DOHH2 (cell line): Measurements from ENCODE around the gene ARHGEF7.
A peak's percentile ranks its signal among the peaks of the same experiment; 100 is the strongest.

Experiments used
- H3F3A ChIP-seq: fragments of 200-600 bp; sonication (generic), shearing (Covaris generic); 2 replicates; pipeline ENCODE4 v1.6.0; 2016; ENCODE audit warnings: antibody characterized with exemption, mild to moderate bottlenecking; ENCODE audit not compliant: control insufficient read depth, insufficient read depth
- H3K27ac ChIP-seq: fragments of 200-600 bp; sonication (generic); 2 replicates; pipeline ENCODE4 v1.5.1; 2014; ENCODE audit warnings: low read depth, mild to moderate bottlenecking, low read length, moderate library complexity
- H3K27me3 ChIP-seq: fragments of 200-600 bp; sonication (generic); 2 replicates; pipeline ENCODE4 v1.6.1; 2014; ENCODE audit warnings: mild to moderate bottlenecking, low read length, mixed read lengths; ENCODE audit not compliant: control insufficient read depth
- H3K36me3 ChIP-seq: fragments of 200-600 bp; sonication (generic); 2 replicates; pipeline ENCODE4 v1.6.1; 2014; ENCODE audit warnings: mild to moderate bottlenecking, low read length, moderate library complexity, mixed read lengths; ENCODE audit not compliant: control insufficient read depth
- H3K4me1 ChIP-seq: fragments of 200-600 bp; sonication (generic); 2 replicates; pipeline ENCODE4 v1.6.1; 2014; ENCODE audit warnings: mild to moderate bottlenecking, low read length, mixed read lengths; ENCODE audit not compliant: control insufficient read depth
- H3K4me2 ChIP-seq: fragments of 200-600 bp; sonication (generic); 2 replicates; pipeline ENCODE4 v1.6.0; 2014; ENCODE audit warnings: mild to moderate bottlenecking, low read length, moderate library complexity
- H3K4me3 ChIP-seq: fragments of 200-600 bp; sonication (generic); 2 replicates; pipeline ENCODE4 v1.5.1; 2014; ENCODE audit warnings: mild to moderate bottlenecking, low read length, mixed read lengths
- H3K79me2 ChIP-seq: fragments of 200-600 bp; sonication (generic); 2 replicates; pipeline ENCODE4 v1.6.1; 2014; ENCODE audit warnings: mild to moderate bottlenecking, low read length, mixed read lengths; ENCODE audit not compliant: control insufficient read depth
- H3K9me2 ChIP-seq: fragments of 200-600 bp; sonication (generic); replicated peaks from 2 replicates; pipeline ENCODE4 v1.6.1; 2014; ENCODE audit warnings: mild to moderate bottlenecking, low read length, mixed read lengths; ENCODE audit not compliant: control insufficient read depth
- H3K9me3 ChIP-seq: fragments of 200-600 bp; sonication (generic); 2 replicates; pipeline ENCODE4 v1.6.1; 2014; ENCODE audit warnings: antibody characterized with exemption, low read length, mixed read lengths; ENCODE audit not compliant: control insufficient read depth, insufficient read depth
- H4K20me1 ChIP-seq: fragments of 200-600 bp; sonication (generic); 2 replicates; pipeline ENCODE4 v1.6.0; 2014; ENCODE audit warnings: low read depth, mild to moderate bottlenecking, antibody characterized with exemption, low read length, moderate library complexity; ENCODE audit not compliant: control insufficient read depth, insufficient read depth
- EZH2phosphoT487 ChIP-seq: fragments of 200-600 bp; sonication (generic); IDR thresholded peaks from 2 replicates; pipeline ENCODE4 v1.6.1; 2017; ENCODE audit warnings: borderline replicate concordance, mild to moderate bottlenecking, antibody characterized with exemption, low read length, moderate library complexity, mixed read lengths
- TF ChIP-seq, protein P1 (sequence below): fragments of 200-600 bp; sonication (generic); IDR thresholded peaks from one replicate; pipeline ENCODE4 v1.5.1; 2014; ENCODE audit warnings: antibody characterized with exemption, mild to moderate bottlenecking, low read depth, low read length; ENCODE audit not compliant: poor library complexity, severe bottlenecking

The ARHGEF7 gene

GRCh38 chr13:111153279-111153976 is 38.3 kb downstream of the ARHGEF7 start:
- Histone ChIP-seq H3F3A (0 out of 2 replicates have a peak, but pooled peaks cover 4% of the 10 kb centered on the region), H3K4me2 (peak overlapping the region; percentile 90)
- TF ChIP-seq, protein P1, sequence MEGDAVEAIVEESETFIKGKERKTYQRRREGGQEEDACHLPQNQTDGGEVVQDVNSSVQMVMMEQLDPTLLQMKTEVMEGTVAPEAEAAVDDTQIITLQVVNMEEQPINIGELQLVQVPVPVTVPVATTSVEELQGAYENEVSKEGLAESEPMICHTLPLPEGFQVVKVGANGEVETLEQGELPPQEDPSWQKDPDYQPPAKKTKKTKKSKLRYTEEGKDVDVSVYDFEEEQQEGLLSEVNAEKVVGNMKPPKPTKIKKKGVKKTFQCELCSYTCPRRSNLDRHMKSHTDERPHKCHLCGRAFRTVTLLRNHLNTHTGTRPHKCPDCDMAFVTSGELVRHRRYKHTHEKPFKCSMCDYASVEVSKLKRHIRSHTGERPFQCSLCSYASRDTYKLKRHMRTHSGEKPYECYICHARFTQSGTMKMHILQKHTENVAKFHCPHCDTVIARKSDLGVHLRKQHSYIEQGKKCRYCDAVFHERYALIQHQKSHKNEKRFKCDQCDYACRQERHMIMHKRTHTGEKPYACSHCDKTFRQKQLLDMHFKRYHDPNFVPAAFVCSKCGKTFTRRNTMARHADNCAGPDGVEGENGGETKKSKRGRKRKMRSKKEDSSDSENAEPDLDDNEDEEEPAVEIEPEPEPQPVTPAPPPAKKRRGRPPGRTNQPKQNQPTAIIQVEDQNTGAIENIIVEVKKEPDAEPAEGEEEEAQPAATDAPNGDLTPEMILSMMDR = peak; percentile 39
- no peak for TF ChIP-seq EZH2phosphoT487

DNA sequence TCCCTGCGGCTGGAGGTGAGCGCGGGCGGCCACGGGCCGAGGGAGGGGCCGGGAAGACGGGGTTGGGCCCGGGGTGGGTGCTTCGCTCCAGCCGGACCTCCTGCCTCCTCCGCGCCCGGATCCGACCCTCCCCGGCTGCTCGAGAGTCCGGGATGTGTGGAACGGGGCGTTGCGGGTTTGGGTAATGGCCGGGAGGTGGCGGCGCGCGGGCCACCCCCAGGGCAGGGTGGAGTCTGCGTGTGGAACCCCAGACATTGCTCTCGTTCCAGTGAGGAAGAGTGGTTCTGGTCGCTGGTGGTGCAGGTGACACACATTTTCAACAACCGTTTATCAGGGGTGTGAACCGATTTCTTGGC is 38.8 kb downstream of the ARHGEF7 start:
- H3F3A ChIP-seq = 0 out of 2 replicates have a peak, but pooled peaks cover 4% of the 10 kb centered on the region
- no peaks in the 10 kb centered on the region for H3K9me2 ChIP-seq
- peak overlapping the region; percentile 96 for H3K4me3 ChIP-seq
- H3K27me3 ChIP-seq = 0 out of 2 replicates have a peak, but pooled peaks cover 3% of the 10 kb centered on the region
- H3K27ac ChIP-seq = peak overlapping the region; percentile 70
- peaks cover 32% of the 10 kb centered on the region for H3K36me3 ChIP-seq
- H3K4me1 ChIP-seq = peaks cover 20% of the 10 kb centered on the region
- H3K79me2 ChIP-seq = peaks cover 63% of the 10 kb centered on the region
- peak overlapping the region; percentile 90 for H3K4me2 ChIP-seq
- no peak for TF ChIP-seq EZH2phosphoT487
- TF ChIP-seq, protein P1 = peak; percentile 52
- no peaks in the 10 kb centered on the region for H3K9me3 ChIP-seq
- peaks cover 6% of the 10 kb centered on the region; the same call in 1 of the 2 replicates for H4K20me1 ChIP-seq

More at GRCh38 chr13:111153279-111153976, 38.3 kb downstream of the ARHGEF7 start:
- Histone ChIP-seq H3K79me2 (peaks cover 58% of the 10 kb centered on the region), H3K4me1 (peaks cover 20% of the 10 kb centered on the region), H3K27ac (peak overlapping the region; percentile 70), H4K20me1 (peaks cover 6% of the 10 kb centered on the region; the same call in 1 of the 2 replicates), H3K9me3 (no peaks in the 10 kb centered on the region), H3K36me3 (peaks cover 27% of the 10 kb centered on the region), H3K4me3 (peak overlapping the region; percentile 96), H3K9me2 (no peaks in the 10 kb centered on the region), H3K27me3 (0 out of 2 replicates have a peak, but pooled peaks cover 3% of the 10 kb centered on the region)

- peaks cover 38% of the 10 kb centered on the region for H3K4me1 ChIP-seq
- peaks cover 88% of the 10 kb centered on the region for H3K79me2 ChIP-seq
- 0 out of 2 replicates have a peak, but pooled peaks cover 3% of the 10 kb centered on the region for H3K27me3 ChIP-seq
- H3K36me3 ChIP-seq = peaks cover 57% of the 10 kb centered on the region
- H4K20me1 ChIP-seq = peaks cover 6% of the 10 kb centered on the region; the same call in 1 of the 2 replicates
- no peak overlapping the region for H3K4me3 ChIP-seq
- 0 out of 2 replicates have a peak, but pooled peaks cover 4% of the 10 kb centered on the region for H3F3A ChIP-seq
- peaks cover 12% of the 10 kb centered on the region; the same call in 1 of the 2 replicates for H3K9me3 ChIP-seq
- no peak overlapping the region for H3K4me2 ChIP-seq
- H3K27ac ChIP-seq = no peak overlapping the region
- TF ChIP-seq EZH2phosphoT487 = no peak
- TF ChIP-seq, protein P1 = no peak
- no peaks in the 10 kb centered on the region for H3K9me2 ChIP-seq
Observed at GRCh38 chr13:111156421-111156820, 41.3 kb downstream of the ARHGEF7 start.
